A549 (cell line): Measurements from ENCODE around the gene POLR3A.

Source experiments
- BHLHE40 ChIP-seq: IDR thresholded peaks from 2 replicates; pipeline ENCODE4 v1.6.1; 2012; ENCODE audit warnings: low read depth, low read length, inconsistent platforms
- CTCF ChIP-seq: fragments of >200 bp; sonication (Bioruptor Twin); formaldehyde crosslinking; IDR thresholded peaks from 3 replicates; pipeline ENCODE4 v1.5.1; 2016
- NPAS2 ChIP-seq: fragments of 250-450 bp; sonication (Bioruptor Pico); IDR thresholded peaks from 2 replicates; pipeline ENCODE4 v1.8.0; 2022; ENCODE audit warnings: mild to moderate bottlenecking, moderate library complexity, borderline replicate concordance
- POLR2A ChIP-seq: IDR thresholded peaks from 2 replicates; pipeline ENCODE4 v1.6.1; 2012; ENCODE audit warnings: mild to moderate bottlenecking, low read length
- SREBF2 ChIP-seq: fragments of 450-650 bp; IDR thresholded peaks from 2 replicates; pipeline ENCODE4 v1.6.1; 2014; ENCODE audit warnings: mild to moderate bottlenecking, moderate library complexity
- USF2 ChIP-seq: fragments of 450-650 bp; IDR thresholded peaks from 2 replicates; pipeline ENCODE4 v1.6.1; 2014; ENCODE audit warnings: antibody characterized with exemption
- TF ChIP-seq, protein P1 (sequence below): fragments of 150-350 bp; IDR thresholded peaks from 2 replicates; pipeline ENCODE4 v1.6.1; 2014; ENCODE audit warnings: low read depth, mild to moderate bottlenecking, low read length
- TF ChIP-seq, protein P2 (sequence below): IDR thresholded peaks from 2 replicates; pipeline ENCODE4 v1.6.1; 2012

GRCh38 chr10:77943121-77943901 lies 86.0 kb downstream of the POLR3A start:
- no peak for TF ChIP-seq POLR2A
- TF ChIP-seq NPAS2 (CRISPR knock-in tag): no peak
- TF ChIP-seq, protein P1, sequence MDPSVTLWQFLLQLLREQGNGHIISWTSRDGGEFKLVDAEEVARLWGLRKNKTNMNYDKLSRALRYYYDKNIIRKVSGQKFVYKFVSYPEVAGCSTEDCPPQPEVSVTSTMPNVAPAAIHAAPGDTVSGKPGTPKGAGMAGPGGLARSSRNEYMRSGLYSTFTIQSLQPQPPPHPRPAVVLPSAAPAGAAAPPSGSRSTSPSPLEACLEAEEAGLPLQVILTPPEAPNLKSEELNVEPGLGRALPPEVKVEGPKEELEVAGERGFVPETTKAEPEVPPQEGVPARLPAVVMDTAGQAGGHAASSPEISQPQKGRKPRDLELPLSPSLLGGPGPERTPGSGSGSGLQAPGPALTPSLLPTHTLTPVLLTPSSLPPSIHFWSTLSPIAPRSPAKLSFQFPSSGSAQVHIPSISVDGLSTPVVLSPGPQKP: no peak
- TF ChIP-seq CTCF: no peak
- TF ChIP-seq, protein P2, sequence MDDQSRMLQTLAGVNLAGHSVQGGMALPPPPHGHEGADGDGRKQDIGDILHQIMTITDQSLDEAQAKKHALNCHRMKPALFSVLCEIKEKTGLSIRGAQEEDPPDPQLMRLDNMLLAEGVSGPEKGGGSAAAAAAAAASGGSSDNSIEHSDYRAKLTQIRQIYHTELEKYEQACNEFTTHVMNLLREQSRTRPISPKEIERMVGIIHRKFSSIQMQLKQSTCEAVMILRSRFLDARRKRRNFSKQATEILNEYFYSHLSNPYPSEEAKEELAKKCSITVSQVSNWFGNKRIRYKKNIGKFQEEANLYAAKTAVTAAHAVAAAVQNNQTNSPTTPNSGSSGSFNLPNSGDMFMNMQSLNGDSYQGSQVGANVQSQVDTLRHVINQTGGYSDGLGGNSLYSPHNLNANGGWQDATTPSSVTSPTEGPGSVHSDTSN: no peak
- TF ChIP-seq USF2: no peak
- no peak for TF ChIP-seq SREBF2
- TF ChIP-seq BHLHE40: no peak
